ENCODE data around the gene KCNA10.

Gene KCNA10

DNA sequence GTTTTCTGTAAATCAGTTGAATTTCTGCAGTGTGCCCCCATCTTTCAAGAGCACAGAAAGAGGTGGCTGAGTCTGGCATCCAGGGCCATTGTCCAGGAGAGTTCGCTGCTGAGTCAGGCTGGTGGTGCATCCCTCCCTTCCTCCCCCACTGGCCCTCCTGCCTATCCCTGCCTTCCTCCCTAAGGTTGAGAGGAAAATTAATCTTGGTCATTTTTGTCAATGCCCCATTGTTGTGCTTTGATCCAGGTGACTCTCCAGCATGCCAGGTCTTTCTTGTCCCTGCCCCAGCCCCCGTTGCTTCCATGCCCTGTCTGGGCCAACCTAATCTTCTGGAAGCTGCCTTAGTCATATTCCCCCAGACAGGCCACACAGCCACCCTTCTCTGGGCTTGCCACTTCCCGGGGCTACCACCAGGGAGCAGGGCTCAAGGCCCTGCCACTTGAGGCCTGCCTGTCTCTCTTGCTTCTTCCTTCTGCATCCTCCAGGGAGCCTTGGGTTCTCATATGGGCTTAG lies 41.5 kb downstream of the KCNA10 start:
- no peak for DNase-seq (ENCODE audit: low read depth)

DNA sequence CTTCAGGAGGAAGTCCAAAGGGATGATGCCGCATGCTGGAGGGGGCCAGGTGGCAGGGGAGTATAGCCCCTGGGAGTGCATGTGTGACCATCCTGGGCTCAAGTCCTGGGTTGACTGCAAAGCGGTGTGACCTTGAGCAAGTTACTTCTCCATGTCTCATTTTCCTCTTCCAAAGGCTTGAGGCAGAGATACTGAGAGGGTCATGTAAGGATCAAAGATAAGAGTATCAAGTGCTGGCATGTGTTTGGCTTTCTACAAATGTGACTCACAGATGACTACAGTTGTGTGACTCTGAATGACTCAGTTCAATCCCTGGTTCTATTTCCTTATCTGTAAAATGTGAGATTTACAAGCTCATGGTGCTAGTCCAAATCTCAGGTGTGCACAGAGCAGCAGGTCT lies 41.9 kb downstream of the KCNA10 start:
- DNase-seq (ENCODE audit: low read depth) = no peak

GRCh38 chr1:110476028-110476765 lies 42.8 kb downstream of the KCNA10 start:
- no peak for DNase-seq (ENCODE audit: low read depth)

DNA sequence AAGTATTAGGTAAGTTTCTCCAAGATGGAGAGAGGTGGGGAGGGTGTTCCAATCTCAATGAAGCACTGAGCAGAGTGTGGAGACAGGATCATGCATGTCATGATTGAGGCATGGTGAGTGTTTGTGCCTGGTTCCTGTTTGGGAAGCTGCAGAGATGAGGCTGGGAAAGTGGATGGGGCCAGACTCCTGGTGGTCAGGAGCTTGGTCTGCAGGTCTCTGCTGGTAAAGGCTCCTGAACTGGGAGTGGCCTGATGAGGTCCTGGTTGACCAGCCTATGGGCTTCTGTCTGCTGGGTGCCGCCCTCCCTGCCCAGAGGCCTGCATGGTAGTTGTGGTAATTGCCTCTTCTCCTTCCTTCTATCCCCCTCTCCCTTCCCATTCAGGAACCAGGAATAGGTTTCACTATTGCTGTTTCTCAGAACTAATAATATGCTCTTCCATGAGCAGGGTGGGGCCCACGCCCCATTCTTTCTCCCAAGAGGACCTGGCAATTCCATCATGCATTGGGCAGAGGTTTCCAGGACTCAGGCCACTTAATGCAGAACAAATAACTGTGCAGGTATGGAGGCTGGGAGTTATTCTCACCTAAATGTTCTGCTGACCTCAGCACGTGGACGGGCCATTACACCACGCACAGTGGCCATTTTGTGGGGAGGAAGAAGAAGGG lies 43.5 kb downstream of the KCNA10 start:
- DNase-seq (ENCODE audit: low read depth) = no peak

DNA sequence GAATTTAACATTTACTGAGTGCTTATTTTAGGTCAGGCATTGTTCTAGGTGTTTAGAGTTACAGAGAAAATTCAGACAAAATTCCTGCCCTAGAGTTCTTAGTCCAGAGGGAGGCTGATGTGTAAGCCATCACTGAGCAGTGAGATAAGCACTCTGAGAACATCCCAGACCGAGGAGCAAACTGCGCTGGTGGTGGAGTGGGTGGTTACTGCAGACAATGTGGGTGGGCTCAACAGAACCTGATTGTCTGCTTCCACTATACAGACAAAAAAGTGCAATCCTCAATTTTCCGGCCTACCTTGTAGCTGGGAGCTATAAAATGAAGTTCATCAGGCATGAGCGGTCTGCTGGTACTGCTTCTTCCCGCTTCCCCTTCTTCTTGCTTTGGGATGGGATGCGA lies 44.5 kb downstream of the KCNA10 start:
- no peak for DNase-seq (ENCODE audit: low read depth)

DNA sequence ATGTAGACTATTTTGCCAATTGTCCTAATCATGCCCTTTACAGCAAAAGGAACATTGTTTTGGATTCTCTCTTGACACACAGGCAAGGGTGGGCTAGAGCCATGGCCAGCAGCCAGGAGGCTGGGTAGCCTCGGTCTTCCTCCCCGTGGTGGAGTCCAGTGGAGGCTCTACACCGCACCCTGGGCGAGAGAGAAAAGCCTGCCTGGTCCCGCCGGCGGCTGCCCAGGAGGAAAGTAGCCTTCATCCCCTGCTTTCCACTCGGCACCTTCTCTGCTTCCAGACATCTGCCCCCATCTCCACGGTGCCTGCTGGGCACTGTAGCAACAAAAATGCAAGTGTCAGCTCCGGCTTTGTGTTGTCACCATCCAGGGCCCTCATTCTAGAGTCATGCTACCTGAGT lies 46.4 kb downstream of the KCNA10 start:
- DNase-seq (ENCODE audit: low read depth) = no peak

DNA sequence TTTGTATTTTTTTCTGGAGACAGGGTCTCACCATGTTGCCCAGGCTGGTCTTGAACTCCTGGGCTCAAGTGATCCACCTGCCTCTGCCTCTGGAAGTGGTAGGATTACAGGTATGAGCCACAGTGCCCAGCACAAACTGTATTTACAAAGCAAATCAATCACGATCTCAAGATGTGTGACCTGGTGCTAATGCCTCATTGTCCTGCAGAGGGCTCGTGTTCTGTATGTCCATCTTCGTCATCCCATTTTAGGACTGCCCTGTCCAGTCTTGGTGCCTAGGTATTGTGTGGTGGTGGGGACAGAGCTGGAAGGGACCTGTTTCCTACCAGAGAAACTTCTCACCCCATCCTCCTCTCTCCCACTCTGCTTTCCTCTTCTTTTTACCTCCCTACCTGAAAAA lies 47.8 kb downstream of the KCNA10 start:
- DNase-seq (ENCODE audit: low read depth) = no peak

Measured in activated T-cell treated with anti-CD3 and anti-CD28 coated beads for 48 hours (primary cell).